ENCODE measurements around the gene KCNS1.

Gene KCNS1

GRCh38 chr20:45109634-45110033 lies 8.7 kb upstream of the KCNS1 start:
- no peak for DNase-seq

- no peak for DNase-seq
These were observed 4.4 kb upstream of the KCNS1 start for GRCh38 chr20:45105317-45105716.

GRCh38 chr20:45104786-45105185 lies 3.9 kb upstream of the KCNS1 start:
- DNase-seq = no peak

GRCh38 chr20:45103072-45103471 lies 2.1 kb upstream of the KCNS1 start:
- no peak for DNase-seq

- no peak for DNase-seq
These were observed 465 bp upstream of the KCNS1 start for GRCh38 chr20:45101333-45101850.

- DNase-seq = peak; percentile 44
These were observed 2.7 kb downstream of the KCNS1 start for GRCh38 chr20:45098103-45098773.

GRCh38 chr20:45097485-45098102 lies 3.3 kb downstream of the KCNS1 start:
- peak; percentile 70 for DNase-seq

GRCh38 chr20:45096781-45097180 lies 4.1 kb downstream of the KCNS1 start:
- DNase-seq = no peak

GRCh38 chr20:45095805-45096238 lies 5.1 kb downstream of the KCNS1 start:
- DNase-seq = peak; percentile 70

- no peak for DNase-seq
These were observed 5.9 kb downstream of the KCNS1 start for GRCh38 chr20:45094864-45095574.

- no peak for DNase-seq
These were observed 6.7 kb downstream of the KCNS1 start for GRCh38 chr20:45094201-45094600.

- no peak for DNase-seq
These were observed 8.0 kb downstream of the KCNS1 start for GRCh38 chr20:45092898-45093297.

- DNase-seq = no peak
These were observed 9.6 kb downstream of the KCNS1 start for GRCh38 chr20:45091366-45091765.

- no peak for DNase-seq
These were observed 10.4 kb downstream of the KCNS1 start for GRCh38 chr20:45090481-45090880.

GRCh38 chr20:45088247-45088646 lies 12.7 kb downstream of the KCNS1 start:
- no peak for DNase-seq

GRCh38 chr20:45087814-45088213 lies 13.1 kb downstream of the KCNS1 start:
- DNase-seq = no peak

GRCh38 chr20:45087097-45087790 lies 13.7 kb downstream of the KCNS1 start:
- DNase-seq = no peak

GRCh38 chr20:45085867-45086266 lies 15.1 kb downstream of the KCNS1 start:
- DNase-seq = no peak

GRCh38 chr20:45085289-45085688 lies 15.6 kb downstream of the KCNS1 start:
- DNase-seq = no peak

GRCh38 chr20:45083127-45083526 lies 17.8 kb downstream of the KCNS1 start:
- DNase-seq = no peak

- no peak for DNase-seq
These were observed 18.5 kb downstream of the KCNS1 start for GRCh38 chr20:45082468-45082867.

GRCh38 chr20:45080867-45081624 lies 19.9 kb downstream of the KCNS1 start:
- no peak for DNase-seq

GRCh38 chr20:45077559-45077958 lies 23.4 kb downstream of the KCNS1 start:
- no peak for DNase-seq

Measured in activated CD4-positive, alpha-beta T cell treated with anti-CD3 and anti-CD28 coated beads for 48 hours (primary cell).